ENCODE measurements around the gene DUSP7. TPM values are rescaled to one million over a fixed set of nuclear protein-coding genes. Genes with fewer than 3 reads are reported as not detected.

Gene DUSP7
- total RNA-seq: 10 to 100 TPM; 24.1 to 49.1 (median 35.3) TPM

- no peaks in the 10 kb centered on the region for H3K9me3 ChIP-seq
- H3K36me3 ChIP-seq: peaks cover 0 to 21% (median 14%) of the 10 kb centered on the region in 4 donors
- DNase-seq: peak; percentile 78 to 96
- TF ChIP-seq POLR2AphosphoS5 (IDR thresholded peaks at IDR 0.05) (no peak), POLR2A (IDR thresholded peaks at IDR 0.05) (no peak), CTCF (IDR thresholded peaks at IDR 0.05) (peak in 1 of 6 experiments; percentile 16), EP300 (IDR thresholded peaks at IDR 0.05) (no peak)
- peak; percentile 23 to 78 for ATAC-seq (ENCODE audit: low FRiP score in 2 of 2)
- H3K27me3 ChIP-seq: no peaks in the 10 kb centered on the region
- H3K27ac ChIP-seq: peak within 1 kb of the TSS; percentile 87 to 92 (median 90)
- WGBS, 2 donors: 0% methylated on average over 10 of the region's 51 CpGs; no CpG with 5 or more reads in 1 of the 2 donors
- peak within 1 kb of the TSS; percentile 62 to 87 (median 83) for H3K4me3 ChIP-seq
- peaks cover 37 to 60% (median 54%) of the 10 kb centered on the region in 4 donors for H3K4me1 ChIP-seq
Observed at GRCh38 chr3:52056521-52056967, at the start of gene DUSP7. Gene DUSP7 (minus strand): TSS chr3:52056571. CDS start chr3:52056366, 205 bp downstream.

GRCh38 chr3:52104684-52105640 lies 48.6 kb upstream of the DUSP7 start:
- peaks cover 0 to 6% (median 0%) of the 10 kb centered on the region in 4 donors for H3K9me3 ChIP-seq
- no peak overlapping the region for H3K4me3 ChIP-seq
- H3K27ac ChIP-seq: no peak overlapping the region
- H3K27me3 ChIP-seq: no peaks in the 10 kb centered on the region
- DNase-seq (no peak), ATAC-seq (ENCODE audit: low FRiP score in 2 of 2) (no peak)
- TF ChIP-seq POLR2AphosphoS5 (IDR thresholded peaks at IDR 0.05): no peak
- TF ChIP-seq CTCF (IDR thresholded peaks at IDR 0.05): no peak
- TF ChIP-seq EP300 (IDR thresholded peaks at IDR 0.05): no peak
- TF ChIP-seq POLR2A (IDR thresholded peaks at IDR 0.05): no peak
- H3K4me1 ChIP-seq: peaks cover 0 to 11% (median 6%) of the 10 kb centered on the region in 4 donors
- 91 to 97% methylated on average over 8 to 10 of the region's 10 CpGs for WGBS, 2 donors
- H3K36me3 ChIP-seq: no peaks in the 10 kb centered on the region

GRCh38 chr3:52102934-52103333 lies 46.6 kb upstream of the DUSP7 start:
- no peak for ATAC-seq (ENCODE audit: low FRiP score in 2 of 2)
- Histone ChIP-seq H3K27ac (no peak overlapping the region), H3K4me1 (peaks cover 0 to 11% (median 9%) of the 10 kb centered on the region in 4 donors), H3K36me3 (no peaks in the 10 kb centered on the region), H3K4me3 (no peak overlapping the region), H3K9me3 (peaks cover 0 to 6% (median 0%) of the 10 kb centered on the region in 4 donors), H3K27me3 (no peaks in the 10 kb centered on the region)
- no peak for TF ChIP-seq POLR2A (IDR thresholded peaks at IDR 0.05)
- no peak for TF ChIP-seq POLR2AphosphoS5 (IDR thresholded peaks at IDR 0.05)
- TF ChIP-seq CTCF (IDR thresholded peaks at IDR 0.05): no peak
- TF ChIP-seq EP300 (IDR thresholded peaks at IDR 0.05): no peak
- DNase-seq: no peak
- 97 to 100% methylated on average over 4 of the region's 4 CpGs for WGBS, 2 donors

- peak; percentile 55 to 90 for ATAC-seq (ENCODE audit: low FRiP score in 2 of 2)
- Histone ChIP-seq H3K27me3 (no peaks in the 10 kb centered on the region), H3K4me3 (no peak overlapping the region), H3K9me3 (peaks cover 0 to 6% (median 0%) of the 10 kb centered on the region in 4 donors), H3K36me3 (no peaks in the 10 kb centered on the region), H3K27ac (peak overlapping the region; percentile 55 to 70 (median 64)), H3K4me1 (peaks cover 0 to 11% (median 9%) of the 10 kb centered on the region in 4 donors)
- TF ChIP-seq POLR2A (IDR thresholded peaks at IDR 0.05) (no peak), POLR2AphosphoS5 (IDR thresholded peaks at IDR 0.05) (peak; percentile 42 to 53), EP300 (IDR thresholded peaks at IDR 0.05) (peak in 1 of 4 donors; percentile 33), CTCF (IDR thresholded peaks at IDR 0.05) (no peak)
- WGBS, 2 donors: 54% methylated on average over 3 of the region's 3 CpGs; no CpG with 5 or more reads in 1 of the 2 donors
- DNase-seq: peak in 1 of 2 donors; percentile 81
Observed at GRCh38 chr3:52099001-52099401, 42.6 kb upstream of the DUSP7 start.
